ENCODE data around the gene MMP17.

Gene MMP17

GRCh38 chr12:131896811-131897270, 68.6 kb downstream of the MMP17 start:
- ATAC-seq (replicated peaks), result no peak
- peak overlapping the region; percentile 86 to 87 for H3K27ac Mint-ChIP-seq
- peaks cover 14% of the 10 kb centered on the region for H3K36me3 Mint-ChIP-seq (ENCODE audit: insufficient read depth)
- no peak for DNase-seq
- H3K4me1 Mint-ChIP-seq (ENCODE audit: low read depth in 2 of 2), result peaks cover 13 to 24% of the 10 kb centered on the region in 2 donors
- no peaks in the 10 kb centered on the region for H3K27me3 Mint-ChIP-seq
- H3K4me3 Mint-ChIP-seq, result peak overlapping the region; percentile 86 to 87
- no peaks in the 10 kb centered on the region for H3K9me3 Mint-ChIP-seq

GRCh38 chr12:131897276-131897675, 69.1 kb downstream of the MMP17 start:
- Mint-ChIP-seq H3K27me3 (no peaks in the 10 kb centered on the region), H3K4me1 (ENCODE audit: low read depth in 2 of 2) (peaks cover 16 to 28% of the 10 kb centered on the region in 2 donors), H3K27ac (no peak overlapping the region), H3K36me3 (ENCODE audit: insufficient read depth) (peaks cover 11% of the 10 kb centered on the region), H3K4me3 (peak overlapping the region; percentile 86 to 87), H3K9me3 (no peaks in the 10 kb centered on the region)
- ATAC-seq (replicated peaks) (no peak), DNase-seq (no peak)

GRCh38 chr12:131897875-131898274, 69.7 kb downstream of the MMP17 start:
- ATAC-seq (replicated peaks) (no peak), DNase-seq (no peak)
- no peaks in the 10 kb centered on the region for H3K9me3 Mint-ChIP-seq
- no peak overlapping the region for H3K27ac Mint-ChIP-seq
- peaks cover 21 to 28% of the 10 kb centered on the region in 2 donors for H3K4me1 Mint-ChIP-seq (ENCODE audit: low read depth in 2 of 2)
- H3K36me3 Mint-ChIP-seq (ENCODE audit: insufficient read depth), result peaks cover 11% of the 10 kb centered on the region
- H3K4me3 Mint-ChIP-seq, result peak overlapping the region in 1 of 2 donors; percentile 86
- no peaks in the 10 kb centered on the region for H3K27me3 Mint-ChIP-seq

GRCh38 chr12:131900397-131900796, 72.2 kb downstream of the MMP17 start:
- DNase-seq (no peak), ATAC-seq (replicated peaks) (no peak)
- H3K4me1 Mint-ChIP-seq (ENCODE audit: low read depth in 2 of 2), result peaks cover 29 to 32% of the 10 kb centered on the region in 2 donors
- no peaks in the 10 kb centered on the region for H3K9me3 Mint-ChIP-seq
- no peak overlapping the region for H3K4me3 Mint-ChIP-seq
- peak overlapping the region in 1 of 2 donors; percentile 35 for H3K27ac Mint-ChIP-seq
- H3K36me3 Mint-ChIP-seq (ENCODE audit: insufficient read depth), result peaks cover 14% of the 10 kb centered on the region
- H3K27me3 Mint-ChIP-seq, result no peaks in the 10 kb centered on the region

Measured in effector memory CD8-positive, alpha-beta T cell (primary cell).